H7 (cell line): Measurements from ENCODE around the gene KCNN3. TPM values are rescaled to one million over a fixed set of nuclear protein-coding genes. Genes with fewer than 3 reads are reported as not detected.
"Not testable (repeated sequence)": the region's sequence is repeated elsewhere in the genome, so short reads cannot be mapped to it uniquely, and the experiment has no call there.

Experiments
- DNase-seq: peaks from one replicate; pipeline ENCODE4 v3.0.0; 2012
- H3K27me3 ChIP-seq: 2 replicates; pipeline ENCODE4 v1.6.0; 2011; ENCODE audit warnings: mild to moderate bottlenecking, low read length; ENCODE audit not compliant: control insufficient read depth, insufficient read depth
- H3K36me3 ChIP-seq: replicated peaks from 2 replicates; pipeline ENCODE4 v1.5.1; 2011; ENCODE audit warnings: low read length; ENCODE audit not compliant: control insufficient read depth, insufficient read depth
- H3K4me3 ChIP-seq: 2 replicates; pipeline ENCODE4 v1.5.1; 2011; ENCODE audit warnings: low read depth, mild to moderate bottlenecking, control low read depth, low read length, moderate library complexity; ENCODE audit not compliant: insufficient read depth
- total RNA-seq: library from RNA; depleted of rRNA; stranded (reverse); fragments of >200 nt; shearing (Covaris generic); gene quantifications from 2 replicates; pipeline ENCODE4 v1.2.3, GENCODE V29; 2014

KCNN3 gene
- total RNA-seq, 1 experiment from 2014 or later = 0.62 TPM

- DNase-seq = no peak
- no peak overlapping the region for H3K4me3 ChIP-seq
- no peaks in the 10 kb centered on the region for H3K27me3 ChIP-seq
- H3K36me3 ChIP-seq = no peaks in the 10 kb centered on the region
These were observed 164.5 kb downstream of the KCNN3 start for GRCh38 chr1:154705544-154705943.

DNA sequence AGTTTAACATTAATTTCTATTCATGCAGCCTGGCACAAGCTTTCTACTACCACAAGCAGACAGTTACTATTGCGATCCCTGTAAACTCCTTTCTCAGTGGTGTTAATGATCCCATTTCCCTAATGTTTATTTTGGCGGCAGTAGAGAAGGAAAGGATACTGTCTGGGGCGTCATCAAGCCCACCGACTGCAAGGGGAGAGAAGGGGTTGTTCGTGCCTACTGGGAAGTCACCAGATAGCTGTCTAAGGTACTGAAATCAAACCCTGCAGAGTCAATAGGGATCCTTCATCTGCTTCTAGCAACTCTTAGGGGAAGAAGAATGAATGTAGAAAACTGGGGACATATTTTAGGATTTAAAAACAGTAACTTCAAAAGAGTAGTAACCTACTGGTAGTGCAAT lies 166.9 kb downstream of the KCNN3 start:
- peak; percentile 53 for DNase-seq
- no peak overlapping the region for H3K4me3 ChIP-seq
- no peaks in the 10 kb centered on the region for H3K36me3 ChIP-seq
- H3K27me3 ChIP-seq = no peaks in the 10 kb centered on the region

DNA sequence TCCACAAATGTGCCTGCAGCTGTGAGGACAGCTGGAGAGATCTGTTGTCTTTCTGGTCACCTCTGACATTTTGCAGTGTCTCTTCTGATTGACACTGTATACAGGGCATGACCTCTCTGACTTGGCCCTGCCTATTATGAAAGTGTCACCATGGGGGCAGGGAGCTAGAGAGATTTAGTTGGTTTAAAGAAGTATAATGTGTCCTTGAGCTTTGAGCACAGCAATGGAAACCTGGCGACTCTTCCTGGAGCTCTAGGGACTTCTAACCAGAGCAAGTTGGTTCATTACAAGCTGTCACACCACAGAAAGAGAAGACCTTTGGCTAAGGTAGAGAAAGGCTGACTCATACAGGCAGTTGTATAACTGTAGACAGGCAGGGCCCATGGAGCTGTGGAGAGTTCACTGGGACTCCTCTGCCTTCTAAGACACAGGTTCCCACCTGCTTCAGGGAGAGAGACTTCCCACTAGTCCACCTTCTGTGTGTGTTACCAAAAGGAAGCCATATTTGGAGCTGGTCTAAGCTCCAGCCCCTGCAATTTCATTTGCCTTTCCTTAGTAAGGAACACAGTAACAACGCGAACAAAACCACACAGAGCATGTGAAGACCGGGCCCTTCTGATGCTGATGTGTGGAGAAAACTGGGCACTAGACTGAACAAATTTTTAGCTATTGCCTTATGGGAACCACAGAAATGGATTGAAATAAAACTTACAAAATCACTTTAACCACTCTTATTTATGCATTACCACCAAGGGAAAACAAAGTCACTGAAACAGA lies 171.6 kb downstream of the KCNN3 start:
- no peak overlapping the region for H3K4me3 ChIP-seq
- no peaks in the 10 kb centered on the region for H3K27me3 ChIP-seq
- DNase-seq = no peak
- no peaks in the 10 kb centered on the region for H3K36me3 ChIP-seq

- no peaks in the 10 kb centered on the region for H3K36me3 ChIP-seq
- no peaks in the 10 kb centered on the region for H3K27me3 ChIP-seq
- H3K4me3 ChIP-seq = no peak overlapping the region
- no peak for DNase-seq
These were observed 172.4 kb downstream of the KCNN3 start for GRCh38 chr1:154697710-154698109.

DNA sequence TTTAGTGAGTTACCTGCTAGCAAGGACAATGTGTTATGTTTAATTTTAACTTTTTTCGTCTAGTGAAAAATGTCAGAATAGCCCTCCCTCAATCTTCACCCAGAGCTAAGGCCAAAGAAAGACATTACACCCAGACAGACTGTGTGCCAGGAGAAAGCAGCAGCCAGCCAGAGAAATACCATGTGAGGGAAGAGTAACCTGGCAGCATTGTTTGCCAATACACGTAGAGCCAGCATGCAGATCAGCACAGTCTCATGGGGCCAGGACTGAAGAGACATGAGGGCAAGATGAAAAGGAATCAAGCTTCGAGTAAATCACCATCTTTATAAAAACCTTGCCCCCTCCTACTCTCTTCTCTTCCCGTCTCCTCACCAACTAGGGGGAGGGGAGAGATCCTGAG lies 173.6 kb downstream of the KCNN3 start:
- H3K27me3 ChIP-seq = no peaks in the 10 kb centered on the region
- H3K36me3 ChIP-seq = no peaks in the 10 kb centered on the region
- DNase-seq = no peak

GRCh38 chr1:154695985-154696384 lies 174.1 kb downstream of the KCNN3 start:
- DNase-seq = no peak
- H3K36me3 ChIP-seq = no peaks in the 10 kb centered on the region
- H3K27me3 ChIP-seq = no peaks in the 10 kb centered on the region
- no peak overlapping the region for H3K4me3 ChIP-seq

More for the DNA sequence above, 173.6 kb downstream of the KCNN3 start:
- H3K4me3 ChIP-seq = no peak overlapping the region

GRCh38 chr1:154694995-154695394 lies 175.1 kb downstream of the KCNN3 start:
- Histone ChIP-seq H3K27me3 (no peaks in the 10 kb centered on the region), H3K36me3 (no peaks in the 10 kb centered on the region), H3K4me3 (no peak overlapping the region)
- no peak for DNase-seq

DNA sequence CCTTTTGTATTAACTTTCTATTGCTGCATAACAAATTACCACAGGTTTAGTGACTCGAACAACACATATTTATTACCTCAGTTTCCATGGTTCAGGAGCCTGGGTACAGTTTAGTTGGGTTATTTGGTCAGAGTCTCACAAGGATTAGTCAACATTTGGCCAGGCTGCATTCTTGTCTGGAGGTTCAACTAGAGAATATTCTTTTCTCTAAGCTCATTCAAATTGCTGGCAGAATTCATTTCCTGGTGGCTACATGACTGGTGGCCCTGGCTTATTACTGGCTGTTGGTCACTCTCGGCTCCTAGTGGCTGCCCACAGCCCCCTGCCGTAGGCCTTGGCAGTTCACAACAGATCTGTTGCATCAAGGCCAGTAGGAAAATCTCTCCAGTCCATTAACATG lies 181.0 kb downstream of the KCNN3 start:
- DNase-seq = no peak
- H3K27me3 ChIP-seq = no peaks in the 10 kb centered on the region
- H3K4me3 ChIP-seq = no peak overlapping the region
- no peaks in the 10 kb centered on the region for H3K36me3 ChIP-seq

GRCh38 chr1:154686507-154686906 lies 183.6 kb downstream of the KCNN3 start:
- Histone ChIP-seq H3K27me3 (no peaks in the 10 kb centered on the region), H3K4me3 (no peak overlapping the region), H3K36me3 (no peaks in the 10 kb centered on the region)
- DNase-seq = no peak

GRCh38 chr1:154683820-154684219 lies 186.3 kb downstream of the KCNN3 start:
- Histone ChIP-seq H3K4me3 (no peak overlapping the region), H3K27me3 (no peaks in the 10 kb centered on the region), H3K36me3 (no peaks in the 10 kb centered on the region)
- DNase-seq = no peak

- H3K4me3 ChIP-seq = no peak overlapping the region
- no peaks in the 10 kb centered on the region for H3K27me3 ChIP-seq
- DNase-seq = peak; percentile 63
- no peaks in the 10 kb centered on the region for H3K36me3 ChIP-seq
These were observed 187.8 kb downstream of the KCNN3 start for GRCh38 chr1:154682254-154682653.

DNA sequence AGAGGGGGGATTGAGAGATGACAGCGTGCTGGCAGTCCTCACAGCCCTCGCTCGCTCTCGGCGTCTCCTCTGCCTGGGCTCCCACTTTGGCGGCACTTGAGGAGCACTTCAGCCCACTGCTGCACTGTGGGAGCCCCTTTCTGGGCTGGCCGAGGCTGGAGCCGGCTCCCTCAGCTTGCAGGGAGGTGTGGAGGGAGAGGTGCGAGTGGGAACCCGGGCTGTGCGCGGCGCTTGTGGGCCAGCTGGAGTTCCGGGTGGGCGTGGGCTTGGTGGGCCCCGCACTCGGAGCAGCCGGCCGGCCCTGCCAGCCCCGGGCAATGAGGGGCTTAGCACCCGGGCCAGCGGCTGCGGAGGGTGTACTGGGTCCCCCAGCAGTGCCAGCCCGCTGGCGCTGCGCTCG lies 192.2 kb downstream of the KCNN3 start:
- H3K4me3 ChIP-seq, H3K27me3 ChIP-seq, DNase-seq, H3K36me3 ChIP-seq: not testable (repeated sequence)

- not testable (repeated sequence) for DNase-seq, H3K27me3 ChIP-seq, H3K36me3 ChIP-seq, H3K4me3 ChIP-seq
These were observed 193.2 kb downstream of the KCNN3 start for GRCh38 chr1:154676847-154677246.

DNA sequence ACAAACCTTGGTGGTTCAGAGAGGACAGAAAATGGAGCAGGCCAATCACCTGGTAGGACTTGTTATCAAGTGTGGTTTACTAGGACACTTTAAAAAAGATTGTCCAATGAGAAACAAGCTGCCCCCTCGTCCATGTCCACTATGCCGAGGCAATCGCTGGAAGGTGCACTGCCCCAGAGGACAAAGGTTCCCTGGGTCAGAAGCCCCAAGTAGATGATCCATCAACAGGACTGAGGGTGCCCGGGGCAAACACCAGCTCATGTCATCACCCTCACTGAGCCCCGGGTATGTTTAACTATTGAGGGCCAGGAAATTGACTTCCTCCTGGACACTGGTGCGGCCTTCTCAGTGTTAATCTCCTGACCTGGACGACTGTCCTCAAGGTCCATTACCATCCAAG lies 195.6 kb downstream of the KCNN3 start:
- H3K27me3 ChIP-seq, DNase-seq, H3K4me3 ChIP-seq, H3K36me3 ChIP-seq: not testable (repeated sequence)

- not testable (repeated sequence) for H3K36me3 ChIP-seq, H3K27me3 ChIP-seq, DNase-seq, H3K4me3 ChIP-seq
These were observed 197.8 kb downstream of the KCNN3 start for GRCh38 chr1:154672245-154672644.

GRCh38 chr1:154671412-154671811 lies 198.7 kb downstream of the KCNN3 start:
- H3K27me3 ChIP-seq, H3K36me3 ChIP-seq, H3K4me3 ChIP-seq, DNase-seq: not testable (repeated sequence)
